Gastrocnemius medialis (tissue), 4 donors: ENCODE measurements around the gene ZDHHC17. TPM values are rescaled to one million over a fixed set of nuclear protein-coding genes. Genes with fewer than 3 reads are reported as not detected.
"Not testable (repeated sequence)": the region's sequence is repeated elsewhere in the genome, so short reads cannot be mapped to it uniquely, and the experiment has no call there.

Experiments used
- ATAC-seq, 2 donors: fragments of 150-250 bp; one replicate each; pipeline ENCODE4 v1.9.1; 2016
- DNase-seq, 2 donors: peaks; one replicate each; pipeline ENCODE4 v3.0.0-alpha.2; 2019
- H3K27ac ChIP-seq, 4 donors: fragments of 200-600 bp; sonication (generic); 1 replicate in 1 of 4; 2 replicates in 3 of 4; pipeline ENCODE4 v1.5.1; 2016 to 2018; ENCODE audit warnings: mild to moderate bottlenecking in 2 of 4, moderate library complexity in 1 of 4
- H3K27me3 ChIP-seq, 3 donors: fragments of 200-600 bp; sonication (generic) in 2 of 3; 1 replicate in 1 of 3; 2 replicates in 2 of 3; pipeline versions ENCODE4 v1.5.1 to v1.6.0; 2016 to 2019; ENCODE audit warnings: mild to moderate bottlenecking in 1 of 3, moderate library complexity in 1 of 3
- H3K36me3 ChIP-seq, 2 donors: fragments of 200-600 bp; sonication (generic) in 1 of 2; one replicate each; pipeline ENCODE4 v1.5.1; 2017 to 2018
- H3K4me1 ChIP-seq, 2 donors: fragments of 200-600 bp; sonication (generic) in 1 of 2; one replicate each; pipeline ENCODE4 v1.5.1; 2016 to 2017; ENCODE audit warnings: mild to moderate bottlenecking in 2 of 2
- H3K4me3 ChIP-seq, 4 donors: fragments of 200-600 bp; sonication (generic) in 3 of 4; 1 replicate in 1 of 4; 2 replicates in 3 of 4; pipeline ENCODE4 v1.5.1; 2016 to 2019; ENCODE audit warnings: mild to moderate bottlenecking in 2 of 4
- H3K9me3 ChIP-seq, 3 donors: fragments of 200-600 bp; sonication (generic) in 2 of 3; 1 replicate in 1 of 3; 2 replicates in 2 of 3; pipeline ENCODE4 v1.5.1; 2016 to 2019
- POLR2A ChIP-seq, 2 donors: fragments of 450-650 bp; IDR thresholded peaks; one replicate each; pipeline ENCODE4 v1.6.1; 2017; ENCODE audit warnings: antibody characterized with exemption in 2 of 2, mild to moderate bottlenecking in 2 of 2, moderate library complexity in 2 of 2
- in situ Hi-C, 4 donors: fragments of 200-750 bp; cut with MboI; loops; one replicate each; pipeline versions ENCODE4 v1.15.0 to v1.8.0; 2017; ENCODE audit warnings: low sequenced_read_pairs in 4 of 4
- intact Hi-C: fragments of 100-400 bp; cut with DNase I; formaldehyde crosslinking; loops from one replicate; pipeline ENCODE4 v1.15.1; 2023; ENCODE audit warnings: low total_unique reads
- total RNA-seq, 4 donors: library from RNA; depleted of rRNA; stranded (reverse); fragments of >200 nt; gene quantifications; one replicate each; pipeline versions ENCODE4 v1.1.0 to v1.2.3, GENCODE V29; 2016
- TF ChIP-seq, protein P1 (sequence below), 5 experiments: fragments of 450-650 bp in 3 of 5; fragments of 200-600 bp in 2 of 5; sonication (generic) in 2 of 5; IDR thresholded peaks in 4 of 5; conservative IDR thresholded peaks in 1 of 5; 1 replicate in 4 of 5; 2 replicates in 1 of 5; pipeline ENCODE4 v1.5.1; 2016 to 2019; ENCODE audit warnings: antibody characterized with exemption in 5 of 5, mild to moderate bottlenecking in 3 of 5, moderate library complexity in 3 of 5

ZDHHC17 gene
- total RNA-seq, 4 donors from 2014 or later, result 15.5 to 35.6 (median 19.3) TPM

DNA sequence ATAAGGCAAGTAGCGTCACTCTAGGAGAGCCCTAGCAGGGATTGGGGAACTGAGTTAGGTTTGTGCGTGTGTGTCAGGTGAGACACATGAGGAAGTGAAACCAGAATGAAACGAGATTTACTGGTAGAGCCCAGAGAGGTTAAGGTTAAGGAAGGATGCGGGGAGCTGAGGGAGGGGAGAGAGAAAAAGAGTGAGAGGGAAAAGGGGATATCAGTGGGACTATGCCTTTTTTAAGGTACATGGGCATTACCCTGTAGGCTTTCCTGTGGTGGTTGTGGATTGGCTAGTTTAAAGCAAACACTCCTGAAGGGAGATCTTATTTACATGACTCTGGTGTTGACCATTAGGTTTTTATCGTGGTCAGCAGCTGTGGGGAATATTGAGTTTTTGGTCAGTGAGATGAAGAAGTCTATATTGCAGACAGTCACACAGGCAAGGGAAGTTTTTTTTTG is 13.9 kb downstream of the ZDHHC17 start:
- peaks cover 54 to 55% of the 10 kb centered on the region in 2 donors for H3K4me1 ChIP-seq
- no peak for ATAC-seq
- in situ Hi-C loops, result loop anchor here in 1 of 4 donors (25.0 kb wide), 2 partner anchors 235 to 690 kb away; partner anchors contain the start of gene NAP1L1
- no peak for TF ChIP-seq POLR2A (IDR thresholded peaks at IDR 0.05)
- TF ChIP-seq, protein P1, sequence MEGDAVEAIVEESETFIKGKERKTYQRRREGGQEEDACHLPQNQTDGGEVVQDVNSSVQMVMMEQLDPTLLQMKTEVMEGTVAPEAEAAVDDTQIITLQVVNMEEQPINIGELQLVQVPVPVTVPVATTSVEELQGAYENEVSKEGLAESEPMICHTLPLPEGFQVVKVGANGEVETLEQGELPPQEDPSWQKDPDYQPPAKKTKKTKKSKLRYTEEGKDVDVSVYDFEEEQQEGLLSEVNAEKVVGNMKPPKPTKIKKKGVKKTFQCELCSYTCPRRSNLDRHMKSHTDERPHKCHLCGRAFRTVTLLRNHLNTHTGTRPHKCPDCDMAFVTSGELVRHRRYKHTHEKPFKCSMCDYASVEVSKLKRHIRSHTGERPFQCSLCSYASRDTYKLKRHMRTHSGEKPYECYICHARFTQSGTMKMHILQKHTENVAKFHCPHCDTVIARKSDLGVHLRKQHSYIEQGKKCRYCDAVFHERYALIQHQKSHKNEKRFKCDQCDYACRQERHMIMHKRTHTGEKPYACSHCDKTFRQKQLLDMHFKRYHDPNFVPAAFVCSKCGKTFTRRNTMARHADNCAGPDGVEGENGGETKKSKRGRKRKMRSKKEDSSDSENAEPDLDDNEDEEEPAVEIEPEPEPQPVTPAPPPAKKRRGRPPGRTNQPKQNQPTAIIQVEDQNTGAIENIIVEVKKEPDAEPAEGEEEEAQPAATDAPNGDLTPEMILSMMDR (IDR thresholded peaks at IDR 0.05 in 4 of 5, conservative IDR thresholded peaks at IDR 0.05 in 1 of 5), result no peak
- H3K4me3 ChIP-seq, result no peak overlapping the region
- no peaks in the 10 kb centered on the region for H3K9me3 ChIP-seq
- H3K27ac ChIP-seq, result peak overlapping the region in 1 of 4 donors; percentile 59
- DNase-seq, result no peak
- no peaks in the 10 kb centered on the region for H3K36me3 ChIP-seq
- intact Hi-C loops, result no loop called here
- H3K27me3 ChIP-seq, result no peaks in the 10 kb centered on the region

- ATAC-seq (peak; percentile 60 to 92), DNase-seq (peak in 1 of 2 donors; percentile 52)
- no peaks in the 10 kb centered on the region for H3K36me3 ChIP-seq
- H3K4me1 ChIP-seq, result peaks cover 54 to 59% of the 10 kb centered on the region in 2 donors
- no peaks in the 10 kb centered on the region for H3K27me3 ChIP-seq
- H3K4me3 ChIP-seq, result no peak overlapping the region
- no peaks in the 10 kb centered on the region for H3K9me3 ChIP-seq
- in situ Hi-C loops (loop anchor here in 1 of 4 donors (25.0 kb wide), 2 partner anchors 234 to 691 kb away; partner anchors contain the start of gene NAP1L1), intact Hi-C loops (no loop called here)
- H3K27ac ChIP-seq, result peak overlapping the region; percentile 2 to 59 (median 30)
- TF ChIP-seq, protein P1 (IDR thresholded peaks at IDR 0.05 in 4 of 5, conservative IDR thresholded peaks at IDR 0.05 in 1 of 5), result no peak
- no peak for TF ChIP-seq POLR2A (IDR thresholded peaks at IDR 0.05)
Observed at GRCh38 chr12:76778364-76778763, 14.4 kb downstream of the ZDHHC17 start.

GRCh38 chr12:76779310-76779709 is 15.4 kb downstream of the ZDHHC17 start:
- ATAC-seq, H3K27ac ChIP-seq, H3K36me3 ChIP-seq, DNase-seq, H3K9me3 ChIP-seq, intact Hi-C loops, H3K4me3 ChIP-seq, H3K27me3 ChIP-seq: not testable (repeated sequence)
- in situ Hi-C loops, result loop anchor here in 1 of 4 donors (25.0 kb wide), 2 partner anchors 233 to 692 kb away; partner anchors contain the start of gene NAP1L1
- peaks cover 63 to 68% of the 10 kb centered on the region in 2 donors for H3K4me1 ChIP-seq

DNA sequence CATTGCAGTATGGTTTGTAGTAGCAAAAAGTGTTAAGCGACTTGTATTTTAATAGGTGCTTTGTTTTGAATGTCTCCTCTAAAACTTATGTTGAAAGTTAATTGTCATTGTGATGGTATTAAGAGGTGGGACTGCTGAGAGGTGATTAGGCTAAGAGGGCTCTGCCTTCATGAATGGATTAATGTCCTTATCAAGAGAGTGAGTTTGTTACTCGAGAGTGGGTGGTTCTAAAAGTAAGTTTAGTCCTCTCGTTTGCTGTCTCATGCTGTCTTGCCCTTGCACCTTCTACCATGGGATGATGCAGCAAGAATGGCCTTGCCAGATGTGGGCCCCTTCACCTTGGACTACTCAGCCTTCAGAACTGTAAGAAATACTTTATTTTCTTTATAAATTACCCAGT is 17.4 kb downstream of the ZDHHC17 start:
- Histone ChIP-seq H3K36me3 (no peaks in the 10 kb centered on the region), H3K27ac (peak overlapping the region; percentile 20 to 65 (median 36)), H3K27me3 (no peaks in the 10 kb centered on the region), H3K4me3 (no peak overlapping the region), H3K9me3 (no peaks in the 10 kb centered on the region), H3K4me1 (peaks cover 63 to 77% of the 10 kb centered on the region in 2 donors)
- in situ Hi-C loops (loop anchor here in 1 of 4 donors (25.0 kb wide), 2 partner anchors 231 to 694 kb away; partner anchors contain the start of gene NAP1L1), intact Hi-C loops (no loop called here)
- TF ChIP-seq POLR2A (IDR thresholded peaks at IDR 0.05), result no peak
- TF ChIP-seq, protein P1 (IDR thresholded peaks at IDR 0.05 in 4 of 5, conservative IDR thresholded peaks at IDR 0.05 in 1 of 5), result no peak
- ATAC-seq, result no peak
- DNase-seq, result no peak

- Histone ChIP-seq H3K4me1 (peaks cover 51 to 65% of the 10 kb centered on the region in 2 donors), H3K27ac (peak overlapping the region in 3 of 4 donors; percentile 5 to 65 (median 5)), H3K4me3 (no peak overlapping the region), H3K36me3 (no peaks in the 10 kb centered on the region), H3K27me3 (no peaks in the 10 kb centered on the region), H3K9me3 (no peaks in the 10 kb centered on the region)
- in situ Hi-C loops, result loop anchor here in 1 of 4 donors (25.0 kb wide), 2 partner anchors 230 to 695 kb away; partner anchors contain the start of gene NAP1L1
- DNase-seq (no peak), ATAC-seq (no peak)
- no peak for TF ChIP-seq POLR2A (IDR thresholded peaks at IDR 0.05)
- TF ChIP-seq, protein P1 (IDR thresholded peaks at IDR 0.05 in 4 of 5, conservative IDR thresholded peaks at IDR 0.05 in 1 of 5), result no peak
- intact Hi-C loops, result no loop called here
Observed at GRCh38 chr12:76782526-76782925, 18.6 kb downstream of the ZDHHC17 start.
